Parathyroid adenoma (tissue), 2 donors: ENCODE data around the gene CIART.

ENCODE experiments used
- H2AFZ ChIP-seq: fragments of 300-600 bp; sonication (generic); one replicate; pipeline ENCODE4 v1.7.0; 2017; ENCODE audit warnings: antibody characterized with exemption, mild to moderate bottlenecking
- H3K27ac ChIP-seq: fragments of 300-600 bp; sonication (generic); one replicate; pipeline ENCODE4 v1.7.0; 2017
- H3K27me3 ChIP-seq: fragments of 300-600 bp; sonication (generic); one replicate; pipeline ENCODE4 v1.7.0; 2017; ENCODE audit warnings: low read length; ENCODE audit not compliant: control insufficient read depth, insufficient read depth
- H3K36me3 ChIP-seq: fragments of 300-600 bp; sonication (generic); one replicate; pipeline ENCODE4 v1.7.0; 2017; ENCODE audit warnings: low read length; ENCODE audit not compliant: control insufficient read depth, insufficient read depth
- H3K4me1 ChIP-seq: fragments of 300-600 bp; sonication (generic); one replicate; pipeline ENCODE4 v1.7.0; 2017; ENCODE audit warnings: control low read depth
- H3K4me2 ChIP-seq: fragments of 300-600 bp; sonication (generic); one replicate; pipeline ENCODE4 v1.7.0; 2017; ENCODE audit warnings: low read length
- H3K4me3 ChIP-seq: fragments of 300-600 bp; sonication (generic); one replicate; pipeline ENCODE4 v1.7.0; 2017; ENCODE audit warnings: low read depth, low read length
- H3K79me2 ChIP-seq: fragments of 300-600 bp; sonication (generic); one replicate; pipeline ENCODE4 v1.7.0; 2017; ENCODE audit warnings: control low read depth
- H3K9ac ChIP-seq: fragments of 300-600 bp; sonication (generic); one replicate; pipeline ENCODE4 v1.7.0; 2017; ENCODE audit warnings: mild to moderate bottlenecking
- H3K9me3 ChIP-seq: fragments of 300-600 bp; sonication (generic); one replicate; pipeline ENCODE4 v1.7.0; 2017; ENCODE audit warnings: low read length; ENCODE audit not compliant: control insufficient read depth
- TF ChIP-seq, protein P1 (sequence below): fragments of 300-600 bp; sonication (generic); IDR thresholded peaks from one replicate; pipeline ENCODE4 v1.7.0; 2017; ENCODE audit warnings: antibody characterized with exemption, mild to moderate bottlenecking
- donor health status: primary hyperparathyroidism.

CIART gene

DNA sequence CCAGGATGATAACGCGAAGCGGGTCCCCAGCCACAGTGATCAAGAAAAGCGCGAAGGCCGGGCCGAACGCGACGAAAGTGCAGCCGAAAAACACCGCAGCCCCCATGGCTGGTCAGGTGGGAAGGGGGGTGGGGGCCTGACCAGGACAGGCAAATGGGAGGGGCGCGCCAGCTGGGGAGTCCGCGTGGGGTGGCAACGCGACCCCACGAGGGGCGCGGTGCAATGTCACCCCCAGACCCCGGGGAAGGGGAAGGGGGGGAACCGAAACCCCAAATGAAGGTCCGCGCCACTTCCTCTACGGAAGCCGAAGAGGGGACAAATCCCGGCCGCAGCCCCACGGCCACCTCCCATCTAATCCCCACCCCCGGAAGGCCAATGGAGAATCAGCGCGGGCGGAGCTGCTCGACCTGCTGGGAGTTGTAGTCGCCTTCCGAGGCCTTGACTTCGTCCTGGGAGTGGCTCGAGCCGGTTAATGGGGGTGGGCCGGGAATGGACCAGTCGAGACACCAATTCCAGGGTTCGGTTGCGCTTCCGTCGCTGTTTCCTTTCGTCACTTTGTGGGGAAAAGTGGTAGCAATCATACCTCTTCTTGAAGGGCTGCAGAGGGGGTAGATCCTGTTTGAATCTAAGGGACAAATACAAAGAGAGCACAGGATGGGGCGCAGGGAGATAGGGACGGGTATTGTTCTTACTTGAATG lies 13.5 kb upstream of the CIART start, which contains the start of gene APH1A:
Gene APH1A (minus strand): TSS at position 312 of the 699 bp plus-strand sequence. CDS start 206 bp downstream, at position 106.
- Histone ChIP-seq H3K79me2 (peaks cover 12% of the 10 kb centered on the region), H3K4me2 (peak within 1 kb of the TSS; percentile 82), H3K27me3 (no peaks in the 10 kb centered on the region), H3K9ac (peak within 1 kb of the TSS; percentile 63), H3K4me1 (peaks cover 8% of the 10 kb centered on the region), H3K9me3 (no peaks in the 10 kb centered on the region), H3K36me3 (no peaks in the 10 kb centered on the region), H2AFZ (peak within 1 kb of the TSS; percentile 89), H3K27ac (peak within 1 kb of the TSS; percentile 91), H3K4me3 (peak within 1 kb of the TSS; percentile 99)
- TF ChIP-seq, protein P1, sequence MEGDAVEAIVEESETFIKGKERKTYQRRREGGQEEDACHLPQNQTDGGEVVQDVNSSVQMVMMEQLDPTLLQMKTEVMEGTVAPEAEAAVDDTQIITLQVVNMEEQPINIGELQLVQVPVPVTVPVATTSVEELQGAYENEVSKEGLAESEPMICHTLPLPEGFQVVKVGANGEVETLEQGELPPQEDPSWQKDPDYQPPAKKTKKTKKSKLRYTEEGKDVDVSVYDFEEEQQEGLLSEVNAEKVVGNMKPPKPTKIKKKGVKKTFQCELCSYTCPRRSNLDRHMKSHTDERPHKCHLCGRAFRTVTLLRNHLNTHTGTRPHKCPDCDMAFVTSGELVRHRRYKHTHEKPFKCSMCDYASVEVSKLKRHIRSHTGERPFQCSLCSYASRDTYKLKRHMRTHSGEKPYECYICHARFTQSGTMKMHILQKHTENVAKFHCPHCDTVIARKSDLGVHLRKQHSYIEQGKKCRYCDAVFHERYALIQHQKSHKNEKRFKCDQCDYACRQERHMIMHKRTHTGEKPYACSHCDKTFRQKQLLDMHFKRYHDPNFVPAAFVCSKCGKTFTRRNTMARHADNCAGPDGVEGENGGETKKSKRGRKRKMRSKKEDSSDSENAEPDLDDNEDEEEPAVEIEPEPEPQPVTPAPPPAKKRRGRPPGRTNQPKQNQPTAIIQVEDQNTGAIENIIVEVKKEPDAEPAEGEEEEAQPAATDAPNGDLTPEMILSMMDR: no peak

DNA sequence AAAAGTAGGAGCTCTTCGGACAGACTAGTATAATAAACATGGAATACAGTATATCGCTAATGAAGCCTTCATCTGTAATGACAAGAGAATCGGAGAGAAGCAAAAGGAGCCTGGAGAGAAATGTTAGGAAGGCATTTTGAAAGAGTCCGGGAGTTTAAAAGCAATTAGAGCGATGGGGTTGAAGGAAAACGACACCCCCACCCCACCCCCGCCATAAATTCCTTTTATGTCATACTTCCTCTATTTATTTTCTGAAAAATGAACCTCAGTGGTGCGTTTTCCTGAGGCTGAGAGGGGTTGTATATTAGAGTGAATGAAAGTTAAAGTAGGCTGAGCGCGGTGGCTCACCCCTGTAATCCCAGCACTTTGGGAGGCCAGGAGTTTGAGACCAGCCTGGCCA lies 12.9 kb upstream of the CIART start:
- no peaks in the 10 kb centered on the region for H3K9me3 ChIP-seq
- no peak overlapping the region for H3K9ac ChIP-seq
- H3K4me3 ChIP-seq: peak overlapping the region; percentile 99
- TF ChIP-seq, protein P1: no peak
- peak overlapping the region; percentile 89 for H2AFZ ChIP-seq
- H3K4me2 ChIP-seq: peak overlapping the region; percentile 82
- H3K27me3 ChIP-seq: no peaks in the 10 kb centered on the region
- H3K79me2 ChIP-seq: peaks cover 12% of the 10 kb centered on the region
- H3K27ac ChIP-seq: peak overlapping the region; percentile 91
- H3K4me1 ChIP-seq: peaks cover 8% of the 10 kb centered on the region
- H3K36me3 ChIP-seq: no peaks in the 10 kb centered on the region

DNA sequence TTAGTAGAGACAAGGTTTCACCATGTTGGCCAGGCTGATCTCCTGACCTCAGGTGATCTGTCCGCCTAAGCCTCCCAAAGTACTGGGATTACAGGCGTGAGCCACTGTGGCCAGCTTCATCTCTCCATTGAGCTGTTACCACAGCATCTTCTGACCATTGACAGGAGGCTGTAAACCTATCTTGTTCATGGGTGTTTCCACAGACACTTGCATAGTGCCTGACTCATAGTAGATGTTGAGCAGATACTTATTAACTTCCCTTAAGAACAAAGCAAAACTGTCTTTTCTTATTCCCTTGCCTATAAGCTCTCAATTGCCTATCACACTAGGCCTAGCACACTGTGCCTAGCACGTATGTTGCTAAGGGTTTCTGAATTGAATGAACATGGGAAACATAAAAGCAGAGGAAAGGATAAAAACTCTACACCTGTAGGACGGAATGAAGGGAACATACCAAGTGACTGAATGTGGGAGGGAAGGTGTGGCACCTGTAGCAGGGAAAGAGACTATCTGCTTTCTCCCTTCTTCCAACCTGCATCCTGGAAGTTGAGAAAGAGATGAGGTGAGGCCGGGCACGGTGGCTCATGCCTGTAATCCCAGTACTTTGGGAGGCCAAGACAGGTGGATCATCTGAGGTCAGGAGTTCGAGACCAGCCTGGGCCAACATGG lies 10.9 kb upstream of the CIART start:
- Histone ChIP-seq H3K27ac (peak overlapping the region; percentile 30), H3K27me3 (no peaks in the 10 kb centered on the region)
- TF ChIP-seq, protein P1: no peak

DNA sequence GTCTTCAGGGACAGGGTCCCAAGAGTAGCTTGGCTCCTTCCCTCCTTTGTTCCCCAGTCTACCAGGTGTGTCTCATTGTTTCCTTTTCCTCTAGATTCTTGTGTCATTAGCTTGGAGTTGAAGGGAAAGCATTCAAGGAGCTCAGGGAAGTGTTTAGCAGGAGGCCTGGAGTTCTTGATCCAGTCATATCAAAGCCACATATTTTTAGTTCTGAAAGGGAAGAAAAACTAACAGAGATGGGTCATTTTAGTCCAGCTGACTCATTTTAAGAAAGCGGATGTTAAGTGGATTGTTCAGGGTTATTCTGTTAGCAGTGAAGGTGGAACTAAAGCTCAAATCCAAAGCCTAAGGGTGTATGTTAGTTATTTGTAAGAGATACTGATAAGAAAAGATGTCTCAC lies 9.0 kb upstream of the CIART start:
- Histone ChIP-seq H3K27me3 (no peaks in the 10 kb centered on the region), H3K4me3 (no peak overlapping the region), H3K36me3 (no peaks in the 10 kb centered on the region), H3K4me1 (peaks cover 2% of the 10 kb centered on the region), H3K27ac (peak overlapping the region; percentile 29), H2AFZ (peak overlapping the region; percentile 73), H3K9me3 (no peaks in the 10 kb centered on the region), H3K79me2 (peaks cover 4% of the 10 kb centered on the region), H3K9ac (no peak overlapping the region), H3K4me2 (peak overlapping the region; percentile 57)
- TF ChIP-seq, protein P1: no peak

More for the DNA sequence above, 10.9 kb upstream of the CIART start:
- Histone ChIP-seq H3K4me3 (no peak overlapping the region), H3K36me3 (no peaks in the 10 kb centered on the region), H3K4me2 (no peak overlapping the region), H2AFZ (no peak overlapping the region), H3K4me1 (peaks cover 8% of the 10 kb centered on the region), H3K79me2 (peaks cover 12% of the 10 kb centered on the region), H3K9me3 (no peaks in the 10 kb centered on the region), H3K9ac (no peak overlapping the region)
